ENCODE results near the gene BLOC1S4.
"Not testable (repeated sequence)": the region's sequence is repeated elsewhere in the genome, so short reads cannot be mapped to it uniquely, and the experiment has no call there.

Gene BLOC1S4

DNA sequence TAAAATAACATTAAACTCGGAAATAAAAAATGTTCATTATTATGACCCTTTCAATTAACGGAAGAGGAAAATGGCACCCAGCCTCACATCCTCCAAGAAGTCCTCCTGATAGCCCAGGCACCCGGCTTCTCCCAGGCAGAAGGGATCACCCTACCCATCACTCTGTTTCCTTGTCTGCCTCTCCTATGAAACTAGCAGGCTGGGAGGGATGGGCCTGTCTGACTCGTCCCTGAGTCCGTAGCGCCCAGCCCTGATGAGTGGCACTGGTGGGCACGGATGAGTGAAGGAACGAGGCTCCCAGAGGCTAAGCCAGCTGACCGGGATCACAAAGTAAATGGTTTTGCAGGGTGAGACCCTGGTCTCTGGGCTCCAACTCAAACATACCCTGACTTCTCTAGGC, 37.9 kb downstream of the BLOC1S4 start:
- Histone ChIP-seq H3K27me3 (no peaks in the 10 kb centered on the region), H3K9me3 (no peaks in the 10 kb centered on the region), H3K4me1 (no peaks in the 10 kb centered on the region; the same call in 1 of the 2 replicates), H3K4me3 (ENCODE audit: low read depth, low read length) (no peak overlapping the region), H3K36me3 (no peaks in the 10 kb centered on the region)
- no peak for DNase-seq
- TF ChIP-seq, protein P1, sequence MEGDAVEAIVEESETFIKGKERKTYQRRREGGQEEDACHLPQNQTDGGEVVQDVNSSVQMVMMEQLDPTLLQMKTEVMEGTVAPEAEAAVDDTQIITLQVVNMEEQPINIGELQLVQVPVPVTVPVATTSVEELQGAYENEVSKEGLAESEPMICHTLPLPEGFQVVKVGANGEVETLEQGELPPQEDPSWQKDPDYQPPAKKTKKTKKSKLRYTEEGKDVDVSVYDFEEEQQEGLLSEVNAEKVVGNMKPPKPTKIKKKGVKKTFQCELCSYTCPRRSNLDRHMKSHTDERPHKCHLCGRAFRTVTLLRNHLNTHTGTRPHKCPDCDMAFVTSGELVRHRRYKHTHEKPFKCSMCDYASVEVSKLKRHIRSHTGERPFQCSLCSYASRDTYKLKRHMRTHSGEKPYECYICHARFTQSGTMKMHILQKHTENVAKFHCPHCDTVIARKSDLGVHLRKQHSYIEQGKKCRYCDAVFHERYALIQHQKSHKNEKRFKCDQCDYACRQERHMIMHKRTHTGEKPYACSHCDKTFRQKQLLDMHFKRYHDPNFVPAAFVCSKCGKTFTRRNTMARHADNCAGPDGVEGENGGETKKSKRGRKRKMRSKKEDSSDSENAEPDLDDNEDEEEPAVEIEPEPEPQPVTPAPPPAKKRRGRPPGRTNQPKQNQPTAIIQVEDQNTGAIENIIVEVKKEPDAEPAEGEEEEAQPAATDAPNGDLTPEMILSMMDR (IDR thresholded peaks at IDR 0.05; ENCODE audit: low read depth, low read length): no peak

- Histone ChIP-seq H3K9me3 (no peaks in the 10 kb centered on the region), H3K36me3 (no peaks in the 10 kb centered on the region)
These were observed 38.6 kb downstream of the BLOC1S4 start for GRCh38 chr4:6754481-6755087.

GRCh38 chr4:6755088-6755753, 39.2 kb downstream of the BLOC1S4 start:
- Histone ChIP-seq H3K4me1 (no peaks in the 10 kb centered on the region), H3K4me3 (ENCODE audit: low read depth, low read length) (no peak overlapping the region), H3K9me3 (no peaks in the 10 kb centered on the region), H3K27me3 (no peaks in the 10 kb centered on the region), H3K36me3 (no peaks in the 10 kb centered on the region)
- TF ChIP-seq, protein P1 (IDR thresholded peaks at IDR 0.05; ENCODE audit: low read depth, low read length): no peak
- no peak for DNase-seq

More at GRCh38 chr4:6754481-6755087, 38.6 kb downstream of the BLOC1S4 start:
- TF ChIP-seq, protein P1 (IDR thresholded peaks at IDR 0.05; ENCODE audit: low read depth, low read length): no peak
- Histone ChIP-seq H3K4me1 (no peaks in the 10 kb centered on the region), H3K4me3 (ENCODE audit: low read depth, low read length) (no peak overlapping the region), H3K27me3 (no peaks in the 10 kb centered on the region)
- no peak for DNase-seq

DNA sequence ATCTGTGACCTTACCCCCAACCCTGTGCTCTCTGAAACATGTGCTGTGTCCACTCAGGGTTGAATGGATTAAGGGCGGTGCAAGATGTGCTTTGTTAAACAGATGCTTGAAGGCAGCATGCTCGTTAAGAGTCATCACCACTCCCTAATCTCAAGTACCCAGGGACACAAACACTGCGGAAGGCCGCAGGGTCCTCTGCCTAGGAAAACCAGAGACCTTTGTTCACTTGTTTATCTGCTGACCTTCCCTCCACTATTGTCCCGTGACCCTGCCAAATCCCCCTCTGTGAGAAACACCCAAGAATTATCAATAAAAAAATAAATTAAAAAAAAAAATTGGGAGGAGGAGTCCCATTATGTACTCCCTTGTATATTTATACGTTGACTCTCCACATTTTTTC, 40.4 kb downstream of the BLOC1S4 start:
- not testable (repeated sequence) for H3K9me3 ChIP-seq; H3K36me3 ChIP-seq; H3K27me3 ChIP-seq; H3K4me3 ChIP-seq (ENCODE audit: low read depth, low read length); H3K4me1 ChIP-seq; DNase-seq

DNA sequence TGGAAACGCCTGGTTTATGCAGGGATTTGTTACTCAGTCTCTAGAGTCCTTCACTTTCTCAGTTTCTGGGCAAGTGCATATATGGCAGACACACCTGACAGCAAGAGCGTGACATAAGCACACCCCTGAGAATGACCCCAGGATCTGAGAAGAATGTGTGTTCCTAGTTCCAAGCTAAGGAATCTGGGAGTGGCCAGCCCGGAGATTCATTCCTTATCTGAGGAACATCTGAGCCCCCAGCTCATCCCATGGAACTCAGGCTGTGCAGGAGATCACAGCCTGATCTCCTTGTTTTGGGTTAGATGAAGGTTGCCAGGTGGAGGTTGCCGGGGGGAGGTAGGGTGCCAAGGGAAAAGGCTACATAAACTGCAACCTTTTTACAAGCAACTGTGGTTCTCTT, 42.8 kb downstream of the BLOC1S4 start:
- Histone ChIP-seq H3K4me3 (ENCODE audit: low read depth, low read length) (no peak overlapping the region), H3K36me3 (no peaks in the 10 kb centered on the region), H3K4me1 (no peaks in the 10 kb centered on the region), H3K27me3 (no peaks in the 10 kb centered on the region), H3K9me3 (no peaks in the 10 kb centered on the region)
- no peak for DNase-seq
- TF ChIP-seq, protein P1 (IDR thresholded peaks at IDR 0.05; ENCODE audit: low read depth, low read length): no peak

DNA sequence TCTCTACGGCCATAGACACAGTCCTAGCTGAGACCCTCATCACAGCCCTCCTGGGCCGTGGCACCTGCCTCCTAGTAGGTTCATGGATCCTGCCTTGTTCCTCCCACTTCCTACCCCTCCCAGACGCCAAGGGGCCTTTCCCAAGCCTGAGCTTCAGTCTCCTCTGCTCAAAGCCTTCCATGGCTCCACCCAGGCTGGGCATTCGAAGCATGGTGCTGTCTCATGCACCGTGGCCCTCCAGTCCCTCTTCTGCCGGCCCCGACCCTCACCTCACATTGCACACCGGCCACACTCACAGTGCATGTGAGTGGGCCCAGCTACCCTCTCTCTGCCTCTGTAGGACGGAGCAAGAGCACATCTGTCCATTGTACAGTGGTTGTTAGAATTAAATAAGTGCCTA, 44.9 kb downstream of the BLOC1S4 start:
- no peak for DNase-seq
- H3K9me3 ChIP-seq: no peaks in the 10 kb centered on the region
- no peaks in the 10 kb centered on the region for H3K4me1 ChIP-seq
- H3K27me3 ChIP-seq: no peaks in the 10 kb centered on the region
- TF ChIP-seq, protein P1 (IDR thresholded peaks at IDR 0.05; ENCODE audit: low read depth, low read length): no peak
- no peak overlapping the region for H3K4me3 ChIP-seq (ENCODE audit: low read depth, low read length)
- no peaks in the 10 kb centered on the region for H3K36me3 ChIP-seq

Data from BE2C (cell line).